Middle frontal gyrus (tissue), 1 donor: ENCODE results near the gene AKAP12.
"Not testable (repeated sequence)": the region's sequence is repeated elsewhere in the genome, so short reads cannot be mapped to it uniquely, and the experiment has no call there.

Experiments
- DNase-seq: peaks from one replicate; pipeline ENCODE4 v3.0.0-alpha.2; 2015; ENCODE audit warnings: low spot score; ENCODE audit errors: extremely low spot score

Gene AKAP12

DNA sequence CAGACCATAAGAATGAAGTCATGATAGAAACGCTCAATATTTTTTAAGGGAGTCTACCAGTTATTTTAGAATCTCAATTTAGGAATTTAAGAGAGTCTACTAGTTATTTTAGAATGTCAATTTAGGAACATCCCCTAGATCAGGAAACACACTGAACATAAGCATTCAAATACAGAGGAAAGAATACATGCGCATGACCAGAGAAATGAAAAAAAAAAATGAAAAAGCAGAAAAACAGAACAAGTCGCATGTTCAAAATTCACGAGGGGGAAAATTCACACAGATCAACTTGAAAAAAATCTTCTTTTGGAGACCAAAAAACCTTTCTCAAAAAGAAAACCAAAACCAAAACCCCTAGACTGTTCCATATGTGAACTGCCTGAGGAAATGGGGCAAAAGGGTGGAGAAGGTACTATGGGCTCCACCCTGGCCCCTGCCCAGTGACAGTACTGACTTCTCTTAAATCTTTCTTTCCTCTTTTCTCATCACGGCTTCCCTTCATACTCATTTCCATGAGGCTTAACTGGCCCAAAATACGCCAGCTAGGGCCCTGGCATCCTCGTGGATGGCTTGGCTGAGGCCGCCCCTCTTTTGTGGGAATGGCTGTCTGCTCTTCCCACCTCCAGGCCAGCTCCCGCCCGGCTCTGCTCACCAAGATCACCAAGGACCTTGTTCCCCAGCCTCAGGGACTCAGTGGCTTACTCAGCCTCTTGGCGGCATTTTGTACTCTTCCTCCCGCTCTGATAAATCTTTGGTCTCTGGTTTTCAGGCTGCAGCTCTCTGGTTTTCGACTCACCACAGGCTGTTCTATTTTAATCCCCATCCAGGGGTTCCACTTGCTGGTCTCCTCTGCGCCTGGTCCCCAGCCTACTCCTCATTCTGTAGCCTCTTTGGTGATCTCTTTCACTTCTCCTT lies 140.4 kb downstream of the AKAP12 start:
- no peak for DNase-seq

- no peak for DNase-seq
These were observed 141.1 kb downstream of the AKAP12 start for GRCh38 chr6:151380848-151381205.

- no peak for DNase-seq
These were observed 142.0 kb downstream of the AKAP12 start for GRCh38 chr6:151381722-151382121.

GRCh38 chr6:151382631-151383030 lies 142.9 kb downstream of the AKAP12 start:
- not testable (repeated sequence) for DNase-seq

DNA sequence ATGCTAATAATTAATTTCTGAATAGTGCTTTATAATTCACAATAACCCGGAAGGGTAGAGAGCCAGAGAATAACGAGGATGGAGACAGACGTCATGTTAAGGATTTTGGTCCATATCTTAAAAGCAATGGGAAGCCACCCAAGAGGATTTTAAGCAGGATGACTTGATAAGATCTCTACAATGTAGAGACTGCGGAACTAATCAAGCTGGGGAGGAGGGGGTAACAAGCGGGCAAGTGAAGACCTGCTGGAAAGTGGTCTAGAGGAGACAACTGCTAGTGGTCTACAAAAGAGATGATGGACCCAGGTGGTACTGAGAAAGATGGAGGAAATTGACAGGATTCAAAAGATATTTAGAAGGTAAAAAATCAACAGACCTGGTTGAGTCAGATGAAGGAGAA lies 144.4 kb downstream of the AKAP12 start:
- DNase-seq, result no peak

GRCh38 chr6:151385177-151385576 lies 145.4 kb downstream of the AKAP12 start:
- no peak for DNase-seq

DNA sequence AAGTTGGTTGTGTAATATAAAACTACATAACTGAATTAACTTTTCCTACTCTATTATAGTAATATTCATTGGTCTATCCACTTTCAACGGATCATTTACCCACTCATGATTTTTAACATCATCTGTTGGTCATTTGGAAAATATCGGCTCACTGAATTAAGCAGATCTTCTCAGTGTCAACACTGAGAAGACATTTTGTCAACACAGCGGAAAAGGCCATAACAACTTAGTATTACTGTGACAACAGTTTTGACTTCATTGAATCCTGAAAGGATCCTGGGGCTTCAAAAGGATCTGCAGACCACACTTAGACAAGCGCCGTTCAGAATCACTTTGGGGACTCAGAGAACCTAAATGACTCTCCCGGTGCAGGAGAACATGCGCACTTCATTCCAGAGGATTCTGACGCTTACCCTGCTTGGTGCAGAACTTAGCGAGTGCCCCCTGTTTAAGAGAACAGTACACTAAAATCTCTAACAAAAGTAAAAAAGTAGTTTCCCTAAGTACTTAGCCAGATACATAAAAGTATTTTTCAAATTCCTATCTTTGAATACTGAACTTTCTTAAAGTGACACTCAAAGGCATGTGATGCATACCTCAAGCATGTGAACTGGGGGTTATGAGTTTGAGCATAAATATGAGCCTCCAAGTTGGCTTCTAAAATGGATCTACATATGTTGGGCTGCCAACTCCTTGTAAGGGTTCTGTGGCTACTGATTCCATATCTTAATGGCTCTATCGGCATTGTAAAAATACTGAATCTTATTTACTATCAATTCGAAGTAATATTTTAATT lies 147.6 kb downstream of the AKAP12 start:
- no peak for DNase-seq

GRCh38 chr6:151388236-151388635 lies 148.5 kb downstream of the AKAP12 start:
- DNase-seq, result no peak

DNA sequence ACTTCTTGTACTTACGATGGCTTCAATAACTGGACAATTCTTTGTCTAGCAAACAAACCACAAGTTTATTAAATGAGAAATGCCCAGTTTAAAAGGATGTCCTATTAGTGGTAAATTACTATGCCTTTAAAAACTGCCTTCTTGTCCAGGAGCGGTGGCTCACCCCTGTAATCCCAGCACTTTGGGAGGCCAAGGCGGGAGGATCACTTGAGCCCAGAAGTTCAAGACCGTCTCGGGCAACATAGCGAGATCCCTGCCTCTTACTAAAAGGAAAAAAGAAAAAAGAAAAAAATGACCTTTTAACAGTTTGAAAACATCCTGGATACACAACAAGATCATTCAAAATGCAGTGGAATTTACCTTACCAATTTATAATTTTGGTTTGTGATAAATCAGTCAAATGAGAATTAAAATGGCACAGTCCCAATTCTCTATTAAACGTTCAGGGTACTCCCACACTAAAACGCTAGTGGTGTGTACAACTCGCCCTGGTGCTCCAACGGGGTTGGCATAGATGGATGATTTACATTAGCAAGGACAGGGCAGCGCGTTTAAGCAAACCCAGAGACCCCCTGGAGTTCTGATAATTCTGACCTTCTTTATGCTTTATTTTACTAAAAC lies 149.3 kb downstream of the AKAP12 start:
- DNase-seq, result no peak

DNA sequence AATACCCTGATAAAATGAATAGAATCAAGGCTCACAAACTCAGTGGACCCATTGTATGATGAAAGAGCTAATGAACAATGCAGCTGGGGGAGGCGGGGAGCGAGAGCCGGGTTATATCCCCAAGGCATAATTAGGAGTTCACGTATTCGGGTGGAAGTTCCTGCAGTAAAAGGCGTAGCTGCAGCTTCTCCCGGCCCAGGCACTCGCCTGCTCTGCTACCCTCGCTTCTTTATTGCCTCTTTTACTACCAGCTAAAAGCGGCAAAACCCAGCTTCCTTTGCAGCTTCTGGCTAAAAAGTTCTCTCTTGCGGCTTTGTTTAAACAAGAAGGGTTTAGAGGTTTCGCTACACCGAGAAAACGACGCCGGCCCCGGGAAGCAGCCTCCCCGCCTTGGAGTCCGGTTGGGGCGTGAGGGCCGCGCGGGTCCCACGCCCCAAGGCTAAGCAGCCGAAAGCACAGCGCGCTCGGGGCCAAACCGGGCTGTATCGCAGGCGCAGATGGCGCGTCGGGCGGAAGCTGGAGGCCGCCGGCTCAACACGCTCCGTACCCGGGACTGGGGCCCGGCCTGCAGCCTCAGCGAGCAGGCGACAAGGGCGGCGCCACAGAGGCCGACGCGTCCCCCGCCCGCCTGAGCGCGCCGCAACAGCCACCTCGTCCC lies 150.0 kb downstream of the AKAP12 start:
- DNase-seq, result peak; percentile 29

GRCh38 chr6:151390276-151390850 lies 150.6 kb downstream of the AKAP12 start:
- DNase-seq, result peak; percentile 96

- peak; percentile 17 for DNase-seq
These were observed 151.2 kb downstream of the AKAP12 start for GRCh38 chr6:151390851-151391470.

DNA sequence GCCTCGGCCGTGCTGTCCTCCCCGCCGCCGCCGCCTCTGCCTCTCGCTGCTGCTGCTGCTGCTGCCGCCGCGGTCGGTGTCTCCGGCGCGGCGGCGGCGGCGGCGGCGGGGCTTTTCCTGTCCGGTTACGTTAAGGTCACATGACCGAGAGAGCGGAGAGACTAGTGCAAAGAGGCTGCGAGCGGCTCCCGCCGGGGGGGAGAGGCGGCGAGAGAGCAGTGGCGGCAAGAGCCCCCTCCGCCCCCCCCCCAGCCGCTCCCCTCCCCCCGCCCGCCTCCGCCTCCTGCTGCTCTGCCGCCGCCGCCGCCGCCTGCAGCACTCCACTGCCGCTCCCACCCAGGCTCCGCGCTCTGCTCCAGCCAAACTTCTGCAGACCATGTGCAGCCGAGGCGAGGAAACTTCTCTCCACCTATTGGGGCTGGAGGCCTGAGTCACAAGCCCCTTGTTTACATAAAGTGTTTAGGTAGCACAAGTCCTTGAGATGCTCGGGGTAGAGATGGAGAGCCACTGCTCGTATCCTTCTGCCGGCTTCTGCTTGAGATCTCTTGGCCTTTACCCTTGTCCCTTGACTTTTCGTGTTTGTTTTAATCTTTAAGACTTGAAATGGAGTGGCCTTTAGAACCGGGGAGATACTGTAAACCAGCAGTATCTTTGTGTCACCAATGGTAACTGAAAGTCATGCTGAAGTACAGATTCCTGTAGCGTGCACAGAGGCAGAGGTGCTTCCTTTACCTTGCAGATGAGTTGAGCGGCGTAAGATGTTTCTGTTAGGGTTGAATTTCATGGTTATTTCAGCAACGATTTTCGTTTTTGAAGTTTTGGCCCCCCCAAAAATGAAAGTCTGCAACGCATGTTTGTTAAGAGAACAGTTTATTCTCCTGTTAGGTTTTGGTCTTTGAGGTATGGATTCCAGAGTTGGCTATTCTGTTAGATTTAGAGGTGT lies 152.0 kb downstream of the AKAP12 start, which contains the start of gene ZBTB2:
Gene ZBTB2 (minus strand): TSS at position 89 of the 943 bp plus-strand sequence. CDS start 17,922 bp downstream, outside the sequence.
- DNase-seq, result peak; percentile 43

DNA sequence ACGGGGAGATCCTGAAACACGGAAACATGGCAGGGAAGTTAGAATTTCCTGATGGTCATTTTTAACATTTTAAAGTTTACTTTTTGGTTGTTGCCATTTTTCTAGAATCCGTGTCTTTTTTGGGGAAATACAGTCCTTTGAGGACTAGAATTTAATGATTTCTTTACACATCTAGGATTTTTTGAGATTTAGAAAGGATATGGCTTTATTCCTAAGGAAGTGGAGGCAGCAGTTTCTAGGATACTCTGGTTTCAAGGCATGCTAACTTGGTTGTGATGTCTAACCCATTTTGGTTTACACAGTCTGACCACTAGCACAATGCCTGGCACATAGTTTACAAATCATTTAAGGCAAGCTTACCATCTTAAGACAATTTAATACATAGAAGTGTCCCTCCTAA lies 152.7 kb downstream of the AKAP12 start:
- DNase-seq, result no peak

GRCh38 chr6:151393410-151393809 lies 153.6 kb downstream of the AKAP12 start:
- no peak for DNase-seq

- no peak for DNase-seq
These were observed 159.9 kb downstream of the AKAP12 start for GRCh38 chr6:151399679-151400078.

DNA sequence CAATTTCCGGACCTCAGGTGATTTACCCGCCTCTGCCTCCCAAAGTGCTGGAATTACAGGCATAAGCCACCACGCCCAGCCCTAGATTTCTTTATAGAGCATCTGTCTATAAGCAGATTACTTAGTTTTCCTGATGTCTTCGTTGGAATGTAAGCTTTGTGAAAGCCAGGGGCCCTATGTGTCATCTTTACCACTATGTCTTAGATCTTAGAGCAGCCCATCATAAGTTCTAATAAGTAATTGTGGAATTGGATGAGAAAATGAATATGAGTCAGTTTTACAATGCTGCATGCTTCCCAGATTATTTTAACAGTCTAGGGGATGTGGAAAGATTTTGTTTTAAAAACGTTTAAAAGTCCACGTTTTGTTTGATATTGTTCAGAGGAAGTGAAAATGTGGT lies 160.7 kb downstream of the AKAP12 start:
- no peak for DNase-seq

GRCh38 chr6:151402228-151402627 lies 162.5 kb downstream of the AKAP12 start:
- no peak for DNase-seq

DNA sequence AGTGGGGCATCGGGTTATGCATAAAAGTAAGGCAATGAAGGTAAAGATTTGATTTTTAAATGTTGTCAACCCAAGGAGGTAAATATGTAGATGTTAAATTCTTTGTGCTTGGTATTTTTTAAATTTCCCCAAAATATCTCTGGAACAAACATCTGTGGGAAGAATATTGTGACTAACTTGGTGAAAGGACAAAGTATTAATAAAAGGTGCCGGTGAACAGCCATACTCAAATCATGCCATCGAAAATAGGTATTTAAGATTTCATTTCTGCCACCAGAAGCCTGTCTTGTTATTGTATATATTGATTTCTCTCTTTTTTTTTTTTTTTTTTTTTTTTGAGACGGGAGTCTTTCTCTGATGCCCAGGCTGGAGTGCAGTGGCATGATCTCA lies 164.1 kb downstream of the AKAP12 start:
- DNase-seq, result no peak
